Erythroblast (primary cell): ENCODE data around the gene BMPR1B.

Experiments used
- GATA1 ChIP-seq: IDR thresholded peaks from 2 replicates; pipeline ENCODE4 v1.6.1; 2011; ENCODE audit warnings: low read depth, mild to moderate bottlenecking, control low read depth, low read length, moderate library complexity
- POLR2A ChIP-seq: IDR thresholded peaks from 2 replicates; pipeline ENCODE4 v1.6.1; 2011; ENCODE audit warnings: mild to moderate bottlenecking, low read length

- TF ChIP-seq POLR2A (no peak), GATA1 (no peak)
Measured at GRCh38 chr4:94962484-94962883, 204.7 kb downstream of the BMPR1B start.
